Esophagus muscularis mucosa (tissue), 3 donors: ENCODE data around the gene TIMM17A.
"Not testable (repeated sequence)": the region's sequence is repeated elsewhere in the genome, so short reads cannot be mapped to it uniquely, and the experiment has no call there.

Experiments
- POLR2A ChIP-seq: fragments of 450-650 bp; IDR thresholded peaks from one replicate; pipeline ENCODE4 v1.6.1; 2017; ENCODE audit warnings: antibody characterized with exemption, moderate library complexity, mild to moderate bottlenecking, low read depth
- TF ChIP-seq, protein P1 (sequence below), 3 experiments: fragments of 200-600 bp in 2 of 3; fragments of 450-650 bp in 1 of 3; sonication (generic) in 2 of 3; IDR thresholded peaks; one replicate each; pipeline ENCODE4 v1.5.1; 2017 to 2019; ENCODE audit warnings: antibody characterized with exemption in 3 of 3, mild to moderate bottlenecking in 2 of 3, moderate library complexity in 1 of 3

DNA sequence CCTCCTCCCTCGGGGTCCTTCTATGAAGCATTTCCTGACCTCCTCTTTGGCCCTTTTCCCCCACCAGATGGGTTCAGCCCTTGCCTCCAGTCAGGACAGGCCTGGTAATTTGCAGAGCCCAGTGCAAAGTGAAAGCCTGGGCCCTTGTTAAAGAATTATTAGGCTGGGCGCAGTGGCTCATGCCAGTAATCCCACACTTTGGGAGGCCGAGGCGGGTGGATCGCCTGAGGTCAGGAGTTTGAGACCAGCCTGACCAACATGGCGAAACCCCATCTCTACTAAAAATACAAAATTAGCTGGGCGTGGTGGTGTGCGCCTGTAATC lies 63.9 kb downstream of the TIMM17A start:
- TF ChIP-seq, protein P1, sequence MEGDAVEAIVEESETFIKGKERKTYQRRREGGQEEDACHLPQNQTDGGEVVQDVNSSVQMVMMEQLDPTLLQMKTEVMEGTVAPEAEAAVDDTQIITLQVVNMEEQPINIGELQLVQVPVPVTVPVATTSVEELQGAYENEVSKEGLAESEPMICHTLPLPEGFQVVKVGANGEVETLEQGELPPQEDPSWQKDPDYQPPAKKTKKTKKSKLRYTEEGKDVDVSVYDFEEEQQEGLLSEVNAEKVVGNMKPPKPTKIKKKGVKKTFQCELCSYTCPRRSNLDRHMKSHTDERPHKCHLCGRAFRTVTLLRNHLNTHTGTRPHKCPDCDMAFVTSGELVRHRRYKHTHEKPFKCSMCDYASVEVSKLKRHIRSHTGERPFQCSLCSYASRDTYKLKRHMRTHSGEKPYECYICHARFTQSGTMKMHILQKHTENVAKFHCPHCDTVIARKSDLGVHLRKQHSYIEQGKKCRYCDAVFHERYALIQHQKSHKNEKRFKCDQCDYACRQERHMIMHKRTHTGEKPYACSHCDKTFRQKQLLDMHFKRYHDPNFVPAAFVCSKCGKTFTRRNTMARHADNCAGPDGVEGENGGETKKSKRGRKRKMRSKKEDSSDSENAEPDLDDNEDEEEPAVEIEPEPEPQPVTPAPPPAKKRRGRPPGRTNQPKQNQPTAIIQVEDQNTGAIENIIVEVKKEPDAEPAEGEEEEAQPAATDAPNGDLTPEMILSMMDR (IDR thresholded peaks at IDR 0.05) = not testable (repeated sequence)
- TF ChIP-seq POLR2A = not testable (repeated sequence)
